Calu3 (cell line): ENCODE measurements around the gene LCN12. TPM values are rescaled to one million over a fixed set of nuclear protein-coding genes. Genes with fewer than 3 reads are reported as not detected.

Source experiments
- BruUV-seq: library from RNA; stranded (reverse); fragments of 400-500 nt; replicated peaks from 2 replicates; lab custom pipeline; 2021; lab: Mats Ljungman, UMichigan
- CTCF ChIA-PET: fragments of 300-600 bp; sonication (Branson Sonifier 250); formaldehyde crosslinking; loops from one replicate; lab custom pipeline; 2022; ENCODE audit warnings: antibody characterized with exemption; lab: Charles Lee
- DNase-seq: peaks from one replicate; pipeline ENCODE4 v3.0.0; 2022
- H3K27ac Mint-ChIP-seq: one replicate; pipeline ENCODE4 v1.8.0; 2022; ENCODE audit warnings: mixed read lengths; ENCODE audit not compliant: unreplicated experiment
- H3K27me3 Mint-ChIP-seq: one replicate; pipeline ENCODE4 v1.8.0; 2022; ENCODE audit warnings: mixed read lengths; ENCODE audit not compliant: unreplicated experiment
- H3K36me3 Mint-ChIP-seq: one replicate; pipeline ENCODE4 v1.8.0; 2022; ENCODE audit warnings: mild to moderate bottlenecking, moderate library complexity, mixed read lengths; ENCODE audit not compliant: insufficient read depth, unreplicated experiment
- H3K4me1 Mint-ChIP-seq: one replicate; pipeline ENCODE4 v1.8.0; 2022; ENCODE audit warnings: mild to moderate bottlenecking, low read depth, mixed read lengths; ENCODE audit not compliant: unreplicated experiment
- H3K4me3 Mint-ChIP-seq: one replicate; pipeline ENCODE4 v1.8.0; 2022; ENCODE audit warnings: mild to moderate bottlenecking, low read depth, moderate library complexity, mixed read lengths; ENCODE audit not compliant: unreplicated experiment
- H3K9me3 Mint-ChIP-seq: one replicate; pipeline ENCODE4 v1.8.0; 2022; ENCODE audit warnings: low read depth, mixed read lengths; ENCODE audit not compliant: unreplicated experiment
- intact Hi-C: fragments of 100-400 bp; cut with micrococcal nuclease; formaldehyde crosslinking; loops from one replicate; pipeline ENCODE4 v1.10.0; 2022; ENCODE audit not compliant: unreplicated experiment
- total RNA-seq: library from RNA; stranded (reverse); gene quantifications from 2 replicates; pipeline ENCODE4 v1.2.3, GENCODE V29; 2022
- TF ChIP-seq, protein P1 (sequence below): fragments of 200-600 bp; IDR thresholded peaks from one replicate; pipeline ENCODE4 v1.8.0; 2022; ENCODE audit warnings: antibody characterized with exemption; ENCODE audit not compliant: unreplicated experiment

Gene LCN12
- total RNA-seq, 1 experiment from 2014 or later: 3.8 TPM

DNA sequence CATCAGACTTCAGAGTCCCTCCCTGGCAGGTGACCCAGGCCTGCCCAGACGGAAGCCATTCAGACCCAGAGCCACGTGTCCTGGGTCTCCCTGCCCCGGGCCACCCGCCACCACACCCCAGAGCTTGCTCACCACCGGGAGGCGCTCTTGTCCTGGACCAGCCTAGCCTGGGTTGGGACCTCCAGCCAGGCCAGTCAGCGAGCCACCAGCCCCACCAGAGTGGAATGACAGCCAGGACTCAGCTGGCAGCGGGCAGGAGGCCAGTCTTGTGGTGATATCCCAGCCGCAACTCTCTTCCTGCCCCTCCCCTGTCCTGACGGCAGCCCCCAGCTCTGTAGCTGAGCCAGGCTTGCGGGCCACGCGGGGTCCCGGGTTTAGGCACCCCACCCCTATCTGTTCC, 23.6 kb downstream of the LCN12 start:
- intact Hi-C loops: no loop called here
- TF ChIP-seq, protein P1, sequence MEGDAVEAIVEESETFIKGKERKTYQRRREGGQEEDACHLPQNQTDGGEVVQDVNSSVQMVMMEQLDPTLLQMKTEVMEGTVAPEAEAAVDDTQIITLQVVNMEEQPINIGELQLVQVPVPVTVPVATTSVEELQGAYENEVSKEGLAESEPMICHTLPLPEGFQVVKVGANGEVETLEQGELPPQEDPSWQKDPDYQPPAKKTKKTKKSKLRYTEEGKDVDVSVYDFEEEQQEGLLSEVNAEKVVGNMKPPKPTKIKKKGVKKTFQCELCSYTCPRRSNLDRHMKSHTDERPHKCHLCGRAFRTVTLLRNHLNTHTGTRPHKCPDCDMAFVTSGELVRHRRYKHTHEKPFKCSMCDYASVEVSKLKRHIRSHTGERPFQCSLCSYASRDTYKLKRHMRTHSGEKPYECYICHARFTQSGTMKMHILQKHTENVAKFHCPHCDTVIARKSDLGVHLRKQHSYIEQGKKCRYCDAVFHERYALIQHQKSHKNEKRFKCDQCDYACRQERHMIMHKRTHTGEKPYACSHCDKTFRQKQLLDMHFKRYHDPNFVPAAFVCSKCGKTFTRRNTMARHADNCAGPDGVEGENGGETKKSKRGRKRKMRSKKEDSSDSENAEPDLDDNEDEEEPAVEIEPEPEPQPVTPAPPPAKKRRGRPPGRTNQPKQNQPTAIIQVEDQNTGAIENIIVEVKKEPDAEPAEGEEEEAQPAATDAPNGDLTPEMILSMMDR: no peak
- no peak for DNase-seq
- Mint-ChIP-seq H3K9me3 (no peaks in the 10 kb centered on the region), H3K27ac (no peak overlapping the region), H3K4me1 (no peaks in the 10 kb centered on the region), H3K36me3 (no peaks in the 10 kb centered on the region), H3K4me3 (no peak overlapping the region), H3K27me3 (no peaks in the 10 kb centered on the region)
- CTCF ChIA-PET: no interaction called here
- no TSS peak for BruUV-seq

DNA sequence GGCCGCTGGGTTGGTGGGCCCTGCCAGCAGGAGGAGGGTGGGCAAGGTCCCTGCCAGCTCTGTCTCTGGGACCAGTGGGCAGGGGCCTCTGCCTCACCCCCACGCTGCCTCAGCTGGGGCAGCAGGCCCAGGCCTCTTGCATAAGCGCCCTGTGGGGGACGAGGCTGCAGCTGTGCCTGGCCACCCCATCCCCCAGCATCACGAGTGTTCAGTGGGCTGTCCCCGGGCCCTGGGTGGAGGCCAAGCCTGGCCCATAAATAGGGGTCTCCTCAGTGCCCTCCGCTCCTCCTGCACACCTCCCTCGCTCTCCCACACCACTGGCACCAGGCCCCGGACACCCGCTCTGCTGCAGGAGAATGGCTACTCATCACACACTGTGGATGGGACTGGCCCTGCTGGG, 25.1 kb downstream of the LCN12 start, which contains the start of gene PTGDS:
TSS of gene PTGDS (plus strand) at position 282 of the 400 bp plus-strand sequence. CDS start at position 357, 75 bp downstream.
- intact Hi-C loops: no loop called here
- no peak for DNase-seq
- CTCF ChIA-PET: no interaction called here
- Mint-ChIP-seq H3K36me3 (no peaks in the 10 kb centered on the region), H3K27me3 (no peaks in the 10 kb centered on the region), H3K27ac (no peak within 1 kb of the TSS), H3K9me3 (no peaks in the 10 kb centered on the region), H3K4me3 (peak within 1 kb of the TSS; percentile 9), H3K4me1 (no peaks in the 10 kb centered on the region)
- TF ChIP-seq, protein P1: no peak
- no TSS peak for BruUV-seq

DNA sequence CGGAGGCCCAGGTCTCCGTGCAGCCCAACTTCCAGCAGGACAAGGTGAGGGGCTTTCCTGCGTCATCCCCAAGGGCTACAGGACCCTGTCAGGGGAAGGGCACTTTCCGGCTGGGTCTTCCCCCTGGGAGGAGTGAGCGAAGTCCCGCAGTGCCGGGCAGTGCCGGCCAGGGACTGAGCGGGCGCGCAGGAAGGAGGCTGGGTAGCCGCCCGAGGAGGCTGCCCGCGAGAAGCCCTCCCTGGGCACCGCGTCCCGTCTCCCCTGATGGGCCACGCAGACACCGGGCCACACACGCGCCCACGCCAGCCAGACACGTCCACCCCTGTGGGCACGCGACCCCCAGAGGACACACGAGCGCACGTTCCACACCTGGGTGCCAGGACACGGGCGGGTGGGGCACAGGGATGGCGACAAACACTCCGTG, 25.6 kb downstream of the LCN12 start:
- Mint-ChIP-seq H3K27me3 (no peaks in the 10 kb centered on the region), H3K4me1 (no peaks in the 10 kb centered on the region), H3K9me3 (no peaks in the 10 kb centered on the region), H3K36me3 (no peaks in the 10 kb centered on the region), H3K4me3 (peak overlapping the region; percentile 9), H3K27ac (no peak overlapping the region)
- no TSS peak for BruUV-seq
- no peak for DNase-seq
- intact Hi-C loops: no loop called here
- CTCF ChIA-PET: interaction anchor here (0.6 to 1.5 kb wide), 3 partner anchors 18 to 151 kb away, joined by 3 to 8 read pairs (median 3); partner anchors contain the start of gene CLIC3
- TF ChIP-seq, protein P1: no peak

DNA sequence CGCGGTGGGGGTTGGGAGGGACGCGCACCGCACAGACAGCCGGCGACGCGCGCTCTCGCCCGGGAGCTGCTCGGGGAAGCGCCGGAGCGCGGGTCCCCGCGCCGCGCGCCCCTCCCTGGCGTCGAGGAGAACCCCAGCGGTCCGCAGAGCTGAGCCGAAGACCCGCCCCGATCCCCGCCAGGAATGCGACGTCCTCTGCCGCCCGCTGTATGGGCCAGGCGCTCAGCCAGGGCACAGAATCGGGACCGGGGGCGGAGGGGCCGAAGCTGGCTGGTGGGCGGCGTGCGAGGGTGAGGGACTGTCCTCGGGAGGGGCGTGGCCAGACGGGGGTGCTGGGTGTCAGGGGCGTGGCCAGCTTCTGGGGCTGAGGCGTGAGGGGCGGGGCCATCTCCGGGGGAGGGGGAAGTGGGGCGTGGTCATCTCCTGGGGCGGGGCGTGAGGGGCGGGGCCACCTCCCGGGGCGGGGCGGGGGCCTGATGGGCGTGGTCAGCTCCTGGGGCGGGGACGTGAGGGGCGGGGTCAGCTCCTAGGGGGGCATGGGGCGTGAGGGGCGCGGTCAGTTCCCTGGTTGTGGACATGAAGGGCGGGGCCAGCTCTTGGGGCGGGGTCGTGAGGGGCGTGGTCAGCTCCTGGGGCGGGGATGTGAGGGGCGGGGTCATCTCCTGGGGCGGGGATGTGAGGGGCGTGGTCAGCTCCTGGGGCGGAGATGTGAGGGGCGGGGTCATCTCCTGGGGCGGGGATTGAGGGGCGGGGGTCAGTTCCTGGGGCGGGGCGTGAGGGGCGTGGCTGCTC, 26.2 kb downstream of the LCN12 start:
- no TSS peak for BruUV-seq
- Mint-ChIP-seq H3K27me3 (peaks cover 1% of the 10 kb centered on the region), H3K9me3 (no peaks in the 10 kb centered on the region), H3K4me1 (no peaks in the 10 kb centered on the region), H3K27ac (no peak overlapping the region), H3K4me3 (peak overlapping the region; percentile 9), H3K36me3 (no peaks in the 10 kb centered on the region)
- intact Hi-C loops: no loop called here
- CTCF ChIA-PET: interaction anchor here (0.6 to 1.5 kb wide), 3 partner anchors 18 to 152 kb away, joined by 3 to 8 read pairs (median 3); partner anchors contain the start of gene CLIC3
- TF ChIP-seq, protein P1: no peak
- DNase-seq: peak; percentile 46
